T-helper 2 cell treated with Interferon-gamma antibody and Interleukin-4, amounts not matched to agents 5 μg/mL and 100 μg/mL, for 36 hours (primary cell): ENCODE data around the gene CAPG.

Source experiments
- DNase-seq: peaks from one replicate; pipeline ENCODE4 v3.0.0; 2021; ENCODE audit warnings: low spot score
- H3K27ac Mint-ChIP-seq: one replicate; pipeline ENCODE4 v1.8.0; 2021; ENCODE audit warnings: mild to moderate bottlenecking, mixed read lengths
- H3K27me3 Mint-ChIP-seq: one replicate; pipeline ENCODE4 v1.8.0; 2021; ENCODE audit warnings: low read depth, mixed read lengths
- H3K36me3 Mint-ChIP-seq: one replicate; pipeline ENCODE4 v1.8.0; 2021; ENCODE audit warnings: low read depth, mixed read lengths
- H3K4me1 Mint-ChIP-seq: one replicate; pipeline ENCODE4 v1.8.0; 2021; ENCODE audit warnings: low read depth, mixed read lengths
- H3K4me3 Mint-ChIP-seq: one replicate; pipeline ENCODE4 v1.8.0; 2022; ENCODE audit warnings: mild to moderate bottlenecking, moderate library complexity, mixed read lengths
- H3K9me3 Mint-ChIP-seq: one replicate; pipeline ENCODE4 v1.8.0; 2021; ENCODE audit warnings: mixed read lengths

Gene CAPG

DNA sequence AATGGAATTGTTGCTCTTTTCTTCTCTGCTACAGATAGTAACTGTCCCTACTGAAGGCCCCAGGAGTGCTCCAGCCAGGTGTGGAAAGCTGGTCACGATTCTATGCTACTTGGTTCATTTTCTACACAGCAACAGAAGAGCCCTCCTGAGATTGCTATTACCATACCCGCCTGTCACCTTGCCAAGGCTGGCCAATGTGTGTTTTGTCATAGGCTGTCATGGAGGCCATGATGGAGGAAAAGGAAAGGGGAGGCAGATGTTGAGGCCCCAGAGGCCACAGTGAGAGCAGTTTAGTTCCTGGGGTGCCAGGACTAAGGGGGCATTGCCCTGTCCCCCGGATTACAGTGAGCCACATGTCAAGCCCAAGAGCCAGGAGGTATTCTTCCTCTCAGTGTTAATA is 54.6 kb downstream of the CAPG start:
- Mint-ChIP-seq H3K4me3 (peak overlapping the region; percentile 100), H3K9me3 (no peaks in the 10 kb centered on the region), H3K27me3 (no peaks in the 10 kb centered on the region), H3K27ac (peak overlapping the region; percentile 81), H3K4me1 (peaks cover 36% of the 10 kb centered on the region), H3K36me3 (peaks cover 30% of the 10 kb centered on the region)
- DNase-seq, result no peak

GRCh38 chr2:85355073-85355410 is 55.1 kb downstream of the CAPG start:
- Mint-ChIP-seq H3K4me3 (peak overlapping the region; percentile 100), H3K27me3 (no peaks in the 10 kb centered on the region), H3K36me3 (peaks cover 33% of the 10 kb centered on the region), H3K9me3 (no peaks in the 10 kb centered on the region), H3K4me1 (peaks cover 36% of the 10 kb centered on the region), H3K27ac (peak overlapping the region; percentile 98)
- no peak for DNase-seq

- peaks cover 36% of the 10 kb centered on the region for H3K4me1 Mint-ChIP-seq
- DNase-seq, result peak; percentile 97
Observed at GRCh38 chr2:85354286-85355072, 55.7 kb downstream of the CAPG start, which contains the start of the genes ELMOD3 and RETSAT. ELMOD3 (plus strand) TSS chr2:85354769; CDS start chr2:85357199, 2,430 bp downstream. RETSAT (minus strand) TSS chr2:85354528; CDS start chr2:85354507, 21 bp downstream.

DNA sequence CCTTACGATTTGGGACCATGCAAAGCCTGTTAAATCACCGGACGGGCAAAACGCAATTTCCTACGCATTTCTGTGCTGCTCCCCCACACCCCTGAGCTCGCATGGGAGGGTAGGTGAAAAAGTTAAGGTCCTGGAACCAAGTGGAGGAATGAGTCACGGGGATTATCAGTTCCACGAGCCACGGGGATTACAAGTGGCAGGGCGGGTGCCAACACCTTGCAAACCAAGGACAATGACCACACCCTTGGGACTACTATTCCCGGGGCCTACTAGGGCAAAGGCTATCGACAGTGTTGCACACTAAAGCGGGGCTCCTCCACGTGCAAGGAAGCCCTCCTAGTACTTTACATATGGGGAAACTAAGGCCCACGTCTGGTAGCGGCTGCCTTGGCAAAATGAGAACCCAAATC is 56.3 kb downstream of the CAPG start:
- H3K9me3 Mint-ChIP-seq, result no peaks in the 10 kb centered on the region
- H3K27ac Mint-ChIP-seq, result peak overlapping the region; percentile 98
- peak overlapping the region; percentile 100 for H3K4me3 Mint-ChIP-seq
- H3K27me3 Mint-ChIP-seq, result no peaks in the 10 kb centered on the region
- H3K36me3 Mint-ChIP-seq, result peaks cover 35% of the 10 kb centered on the region
- no peak for DNase-seq
- H3K4me1 Mint-ChIP-seq, result peaks cover 34% of the 10 kb centered on the region

More at GRCh38 chr2:85354286-85355072, 55.7 kb downstream of the CAPG start, which contains the start of the genes ELMOD3 and RETSAT:
- Mint-ChIP-seq H3K36me3 (peaks cover 33% of the 10 kb centered on the region), H3K27ac (peak within 1 kb of the TSS; percentile 98), H3K27me3 (no peaks in the 10 kb centered on the region), H3K9me3 (no peaks in the 10 kb centered on the region), H3K4me3 (peak within 1 kb of the TSS; percentile 100)

DNA sequence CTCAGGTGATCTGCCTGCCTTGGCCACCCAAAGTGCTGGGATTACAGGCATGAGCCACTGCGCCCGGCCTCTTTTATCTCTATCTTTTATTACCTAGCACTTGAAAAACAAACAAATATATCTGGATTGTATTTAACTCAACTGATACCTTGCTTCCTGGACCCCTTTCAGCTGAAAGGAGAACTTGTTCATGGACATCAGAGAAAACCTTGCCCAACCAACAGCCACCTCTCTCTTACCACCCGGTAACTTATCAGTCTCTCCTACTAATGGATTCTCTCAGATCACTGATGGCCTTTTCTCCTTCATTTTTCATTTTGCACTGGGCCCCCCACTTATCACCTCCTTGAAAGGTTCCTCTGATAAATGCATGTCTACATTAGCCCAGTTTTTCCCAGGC is 62.6 kb downstream of the CAPG start:
- Mint-ChIP-seq H3K27me3 (no peaks in the 10 kb centered on the region), H3K4me3 (no peak overlapping the region)
- no peak for DNase-seq

More for the DNA sequence above, 62.6 kb downstream of the CAPG start:
- Mint-ChIP-seq H3K9me3 (no peaks in the 10 kb centered on the region), H3K4me1 (peaks cover 3% of the 10 kb centered on the region), H3K36me3 (peaks cover 41% of the 10 kb centered on the region), H3K27ac (no peak overlapping the region)
